CD4-positive, CD25-positive, alpha-beta regulatory T cell (primary cell): Measurements from ENCODE around the gene TMEM109. TPM values are rescaled to one million over a fixed set of nuclear protein-coding genes. Genes with fewer than 3 reads are reported as not detected.

Experiments used
- ATAC-seq, 2 donors: fragments of 150-1000 bp; cut with Tn5 transposase; one replicate each; pipeline ENCODE4 v1.10.0; 2021; ENCODE audit warnings: low read depth in 2 of 2, moderate number of reproducible peaks in 2 of 2, moderate library complexity in 1 of 2
- DNase-seq, 3 donors: peaks; one replicate each; pipeline versions ENCODE4 v3.0.0 to v3.0.0-alpha.2; 2012 to 2022; ENCODE audit warnings: mixed read lengths in 1 of 3
- H3K27ac ChIP-seq: one replicate; pipeline ENCODE4 v1.7.0; 2013; ENCODE audit warnings: mild to moderate bottlenecking, low read length; ENCODE audit not compliant: insufficient read depth, poor library complexity, severe bottlenecking
- H3K27me3 ChIP-seq: one replicate; pipeline ENCODE4 v1.7.0; 2013; ENCODE audit warnings: low read length; ENCODE audit not compliant: control insufficient read depth, insufficient read depth
- H3K36me3 ChIP-seq: one replicate; pipeline ENCODE4 v1.7.0; 2013; ENCODE audit warnings: mild to moderate bottlenecking, low read length, moderate library complexity; ENCODE audit not compliant: control insufficient read depth, insufficient read depth
- H3K4me1 ChIP-seq: 2 replicates; pipeline ENCODE4 v1.7.0; 2013; ENCODE audit warnings: mild to moderate bottlenecking, low read length; ENCODE audit not compliant: insufficient read depth, control insufficient read depth, poor library complexity, severe bottlenecking
- H3K4me3 ChIP-seq: one replicate; pipeline ENCODE4 v1.7.0; 2013; ENCODE audit warnings: low read depth, mild to moderate bottlenecking, low read length, moderate library complexity
- H3K9me3 ChIP-seq, 2 experiments: 1 replicate in 1 of 2; 2 replicates in 1 of 2; pipeline ENCODE4 v1.7.0; 2013; ENCODE audit warnings: low read length in 2 of 2, mild to moderate bottlenecking in 1 of 2, moderate library complexity in 1 of 2; ENCODE audit not compliant: control insufficient read depth in 2 of 2
- H3K27ac Mint-ChIP-seq, 3 donors: one replicate each; pipeline ENCODE4 v1.8.0; 2020 to 2022; ENCODE audit warnings: mild to moderate bottlenecking in 3 of 3, mixed read lengths in 3 of 3, moderate library complexity in 2 of 3
- H3K27me3 Mint-ChIP-seq: one replicate; pipeline ENCODE4 v1.8.0; 2022; ENCODE audit warnings: mild to moderate bottlenecking, mixed read lengths
- H3K36me3 Mint-ChIP-seq: one replicate; pipeline ENCODE4 v1.8.0; 2020; ENCODE audit warnings: mixed read lengths
- H3K4me1 Mint-ChIP-seq, 4 donors: one replicate each; pipeline ENCODE4 v1.8.0; 2020 to 2022; ENCODE audit warnings: mixed read lengths in 4 of 4, mild to moderate bottlenecking in 1 of 4
- H3K4me3 Mint-ChIP-seq, 4 donors: one replicate each; pipeline ENCODE4 v1.8.0; 2020 to 2022; ENCODE audit warnings: mild to moderate bottlenecking in 4 of 4, mixed read lengths in 4 of 4, moderate library complexity in 3 of 4
- H3K9me3 Mint-ChIP-seq, 7 donors: one replicate each; pipeline ENCODE4 v1.8.0; 2020 to 2022; ENCODE audit warnings: mixed read lengths in 7 of 7, mild to moderate bottlenecking in 3 of 7, moderate library complexity in 2 of 7
- polyA plus RNA-seq, 4 donors: library from polyadenylated mRNA; unstranded; fragments of 300-500 nt; fragmentation: Illumina TruSeq; gene quantifications; one replicate each; pipeline ENCODE4 v1.2.3, GENCODE V29; 2021
- total RNA-seq: library from RNA; stranded (reverse); gene quantifications from one replicate; pipeline ENCODE4 v1.2.3, GENCODE V29; 2022

TMEM109 gene
- total and polyA plus RNA-seq, 5 donors from 2014 or later, result 49.9 to 215 (median 192) TPM

DNA sequence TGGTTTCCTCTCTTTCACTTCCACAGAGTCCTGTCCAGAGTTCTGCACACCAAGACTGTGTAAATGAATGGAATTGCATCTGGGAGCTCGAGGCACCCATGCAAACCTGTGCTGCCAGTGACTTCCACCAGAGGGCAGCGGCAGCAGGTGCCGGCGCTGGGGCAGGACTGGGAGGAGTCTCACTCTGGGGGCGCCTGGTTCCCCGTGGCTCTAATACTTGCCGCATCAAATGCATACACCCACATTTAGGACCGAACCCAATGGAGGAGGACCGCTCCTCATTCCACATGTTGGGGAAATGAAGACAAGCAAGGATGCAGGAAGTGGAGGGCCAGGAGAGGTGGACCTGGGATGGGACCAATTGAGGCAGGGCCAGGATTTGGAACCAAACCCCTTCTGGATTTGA, 56.4 kb downstream of the TMEM109 start:
- peaks cover 11% of the 10 kb centered on the region for H3K36me3 Mint-ChIP-seq
- H3K4me3 ChIP-seq, result peak overlapping the region; percentile 92
- H3K27me3 ChIP-seq, result peaks cover 3% of the 10 kb centered on the region
- H3K4me1 ChIP-seq, result peaks cover 47% of the 10 kb centered on the region
- H3K27ac Mint-ChIP-seq, result peak overlapping the region; percentile 78 to 97 (median 91)
- peaks cover 9 to 34% (median 24%) of the 10 kb centered on the region in 4 donors for H3K4me1 Mint-ChIP-seq
- peaks cover 21% of the 10 kb centered on the region for H3K27me3 Mint-ChIP-seq
- peak overlapping the region; percentile 82 for H3K27ac ChIP-seq
- H3K9me3 ChIP-seq, result peaks cover 0 to 4% of the 10 kb centered on the region in 2 experiments
- peak overlapping the region; percentile 71 to 95 (median 92) for H3K4me3 Mint-ChIP-seq
- no peaks in the 10 kb centered on the region for H3K36me3 ChIP-seq
- ATAC-seq, result peak; percentile 63 to 68
- peak; percentile 71 to 80 (median 79) for DNase-seq
- peaks cover 0 to 1% (median 0%) of the 10 kb centered on the region in 7 donors for H3K9me3 Mint-ChIP-seq

DNA sequence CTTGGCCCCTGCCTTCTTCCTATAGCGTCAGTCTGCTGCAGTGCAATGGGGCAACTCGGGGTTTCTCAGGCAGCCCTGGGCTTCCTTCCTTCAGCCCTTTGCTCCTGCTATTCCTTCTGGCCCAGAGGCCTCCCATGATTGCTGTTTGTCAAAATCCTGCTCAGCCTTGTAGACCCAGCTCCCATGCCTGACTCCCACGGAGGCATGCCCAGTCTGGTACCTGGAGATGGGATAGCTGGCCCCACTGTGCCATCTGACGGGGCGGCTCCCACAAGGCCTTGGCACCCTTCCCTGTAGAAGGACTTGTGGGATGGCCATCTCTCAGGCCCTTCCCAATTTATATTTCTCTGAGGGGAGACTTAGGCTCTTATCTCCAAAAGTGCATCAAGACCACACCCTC, 56.9 kb downstream of the TMEM109 start:
- Histone ChIP-seq H3K36me3 (no peaks in the 10 kb centered on the region), H3K4me3 (peak overlapping the region; percentile 92), H3K4me1 (peaks cover 52% of the 10 kb centered on the region), H3K9me3 (peaks cover 0 to 4% of the 10 kb centered on the region in 2 experiments), H3K27me3 (peaks cover 3% of the 10 kb centered on the region), H3K27ac (peak overlapping the region; percentile 82)
- peaks cover 0 to 1% (median 0%) of the 10 kb centered on the region in 7 donors for H3K9me3 Mint-ChIP-seq
- H3K4me1 Mint-ChIP-seq, result peaks cover 9 to 37% (median 26%) of the 10 kb centered on the region in 4 donors
- peaks cover 11% of the 10 kb centered on the region for H3K36me3 Mint-ChIP-seq
- no peak for DNase-seq
- no peak for ATAC-seq
- peaks cover 21% of the 10 kb centered on the region for H3K27me3 Mint-ChIP-seq
- H3K27ac Mint-ChIP-seq, result peak overlapping the region; percentile 91 to 98 (median 97)
- H3K4me3 Mint-ChIP-seq, result peak overlapping the region; percentile 88 to 95 (median 92)

DNA sequence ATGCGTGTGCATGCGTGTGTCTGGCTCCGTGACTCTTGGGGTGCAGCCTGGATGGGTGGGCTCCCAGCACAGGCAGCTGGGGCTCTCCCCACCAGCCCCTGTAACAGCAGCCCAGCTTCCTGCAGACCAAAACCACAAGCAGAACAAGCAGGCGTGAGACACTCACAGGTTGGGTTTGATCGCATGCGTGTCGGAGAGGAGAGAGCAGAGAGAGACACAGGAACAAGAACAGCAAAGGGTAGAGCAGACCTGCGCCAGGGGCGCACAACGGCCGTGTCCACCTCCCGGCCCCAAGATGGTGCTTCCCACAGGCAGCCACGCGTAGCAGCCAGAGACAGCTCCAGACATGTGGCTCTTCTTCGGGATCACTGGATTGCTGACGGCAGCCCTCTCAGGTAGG, 57.6 kb downstream of the TMEM109 start, which contains the start of gene CD6:
CD6 (plus strand) TSS at position 161 of the 400 bp plus-strand sequence; CDS start at position 347, 186 bp downstream.
- Mint-ChIP-seq H3K4me3 (peak within 1 kb of the TSS; percentile 88 to 95 (median 92)), H3K4me1 (peaks cover 10 to 42% (median 32%) of the 10 kb centered on the region in 4 donors), H3K36me3 (peaks cover 11% of the 10 kb centered on the region), H3K9me3 (peaks cover 0 to 1% (median 0%) of the 10 kb centered on the region in 7 donors), H3K27ac (peak within 1 kb of the TSS; percentile 91 to 98 (median 97)), H3K27me3 (peaks cover 21% of the 10 kb centered on the region)
- Histone ChIP-seq H3K27me3 (peaks cover 3% of the 10 kb centered on the region), H3K4me1 (peaks cover 57% of the 10 kb centered on the region), H3K4me3 (peak within 1 kb of the TSS; percentile 92), H3K9me3 (peaks cover 0 to 4% of the 10 kb centered on the region in 2 experiments), H3K27ac (peak within 1 kb of the TSS; percentile 82), H3K36me3 (peaks cover 2% of the 10 kb centered on the region)
- DNase-seq (peak; percentile 39 to 88 (median 72)), ATAC-seq (peak; percentile 83)

DNA sequence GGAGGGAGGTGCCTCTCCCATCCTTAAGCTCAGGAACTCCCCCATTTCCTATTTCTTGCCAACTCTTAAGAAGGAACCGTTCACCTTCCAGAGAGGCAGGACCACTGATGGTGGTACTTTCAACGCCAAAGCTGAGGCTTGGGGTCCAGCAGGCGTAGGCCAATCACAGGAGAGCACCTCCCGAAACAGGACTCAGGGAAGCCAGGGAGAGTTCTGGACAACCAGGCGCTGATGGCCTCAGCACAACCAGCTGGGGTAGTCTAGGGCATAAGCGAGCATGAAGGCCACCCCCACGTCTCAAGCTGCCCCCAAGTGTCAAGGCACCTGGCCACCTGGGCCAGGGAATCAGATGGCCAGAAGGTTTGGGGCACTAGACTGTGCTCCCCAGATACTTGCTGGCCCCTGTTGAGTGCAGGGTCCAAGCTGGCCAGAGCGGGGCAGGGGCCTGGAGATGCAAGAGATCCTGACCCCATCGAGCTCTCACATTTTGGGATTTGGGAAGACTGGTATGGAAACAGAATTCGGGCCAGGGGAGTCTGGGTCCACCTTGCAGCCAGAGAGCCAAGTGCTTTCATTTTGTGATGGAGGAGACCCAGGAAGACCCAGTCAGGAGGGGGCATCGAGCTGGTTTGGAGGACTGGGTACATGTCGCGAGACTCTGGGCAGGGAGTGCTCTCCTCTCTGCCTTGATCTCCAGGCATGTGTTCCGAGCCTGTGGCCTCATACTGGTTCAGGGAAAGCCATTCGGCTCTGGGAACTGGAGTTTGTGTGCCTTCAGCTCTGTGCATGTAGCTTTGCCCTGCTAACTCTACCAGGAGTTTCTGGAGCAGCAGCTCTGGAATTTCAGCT, 58.4 kb downstream of the TMEM109 start:
- Histone ChIP-seq H3K27me3 (peaks cover 3% of the 10 kb centered on the region), H3K27ac (peak overlapping the region; percentile 82), H3K9me3 (peaks cover 0 to 4% of the 10 kb centered on the region in 2 experiments), H3K4me1 (peaks cover 66% of the 10 kb centered on the region), H3K36me3 (peaks cover 11% of the 10 kb centered on the region), H3K4me3 (peak overlapping the region; percentile 92)
- Mint-ChIP-seq H3K9me3 (peaks cover 0 to 1% (median 0%) of the 10 kb centered on the region in 7 donors), H3K4me1 (peaks cover 14 to 50% (median 37%) of the 10 kb centered on the region in 4 donors), H3K36me3 (peaks cover 16% of the 10 kb centered on the region), H3K27ac (peak overlapping the region; percentile 91 to 98 (median 97)), H3K27me3 (peaks cover 18% of the 10 kb centered on the region), H3K4me3 (peak overlapping the region; percentile 88 to 95 (median 92))
- DNase-seq (peak in 2 of 3 donors; percentile 41 to 67), ATAC-seq (peak; percentile 22 to 27)

Other genes with a start within 250 kb of the TMEM109 start
- not detected for gene MS4A8, start 214.5 kb upstream of the TMEM109 start, total RNA-seq
- not detected for gene MS4A8, start 214.5 kb upstream of the TMEM109 start, polyA plus RNA-seq
- gene MS4A18, start 189.4 kb upstream of the TMEM109 start, total RNA-seq, result not detected
- not detected for gene MS4A18, start 189.4 kb upstream of the TMEM109 start, polyA plus RNA-seq
- gene MS4A15, start 157.3 kb upstream of the TMEM109 start, total RNA-seq, result not detected
- not detected for gene MS4A15, start 157.3 kb upstream of the TMEM109 start, polyA plus RNA-seq
- gene MS4A10, start 128.8 kb upstream of the TMEM109 start, total RNA-seq, result not detected
- not detected for gene MS4A10, start 128.8 kb upstream of the TMEM109 start, polyA plus RNA-seq
- 12.2 TPM for gene CCDC86, start 72.0 kb upstream of the TMEM109 start, total RNA-seq
- gene CCDC86, start 72.0 kb upstream of the TMEM109 start, polyA plus RNA-seq, result 10 to 100 TPM in 1 of 4 donors, 1 to 10 TPM in 3; 7.0 to 12.8 (median 8.4) TPM
- 2.3 TPM for gene PTGDR2, start 58.2 kb upstream of the TMEM109 start, total RNA-seq
- 1 to 10 TPM in 3 of 4 donors, under 1 TPM in 1; 0.81 to 1.4 (median 1.1) TPM for gene PTGDR2, start 58.2 kb upstream of the TMEM109 start, polyA plus RNA-seq
- not detected for gene ZP1, start 46.6 kb upstream of the TMEM109 start, total RNA-seq
- gene ZP1, start 46.6 kb upstream of the TMEM109 start, polyA plus RNA-seq, result not detected
- 67.6 TPM for gene PRPF19, start 7.6 kb upstream of the TMEM109 start, total RNA-seq
- gene PRPF19, start 7.6 kb upstream of the TMEM109 start, polyA plus RNA-seq, result 10 to 100 TPM; 13.6 to 17.4 (median 13.9) TPM
- gene TMEM132A, start 10.3 kb downstream of the TMEM109 start, total RNA-seq, result not detected
- gene TMEM132A, start 10.3 kb downstream of the TMEM109 start, polyA plus RNA-seq, result not detected
- 1.0 TPM for gene SLC15A3, start 38.0 kb downstream of the TMEM109 start, total RNA-seq
- under 1 TPM in 1 of 4 donors, not detected in 3; 0.43 TPM for gene SLC15A3, start 38.0 kb downstream of the TMEM109 start, polyA plus RNA-seq
- 398 TPM for gene CD6, start 57.5 kb downstream of the TMEM109 start, total RNA-seq
- 100 to 1,000 TPM; 108 to 188 (median 130) TPM for gene CD6, start 57.5 kb downstream of the TMEM109 start, polyA plus RNA-seq
- gene CD5, start 188.3 kb downstream of the TMEM109 start, total RNA-seq, result 390 TPM
- 100 to 1,000 TPM; 150 to 253 (median 213) TPM for gene CD5, start 188.3 kb downstream of the TMEM109 start, polyA plus RNA-seq
- gene VPS37C, start 247.3 kb downstream of the TMEM109 start, total RNA-seq, result 2.8 TPM
- gene VPS37C, start 247.3 kb downstream of the TMEM109 start, polyA plus RNA-seq, result under 1 TPM; 0.30 to 0.68 (median 0.60) TPM